HT1080 (cell line): Measurements from ENCODE around the gene KDM2B. TPM values are rescaled to one million over a fixed set of nuclear protein-coding genes. Genes with fewer than 3 reads are reported as not detected.

Experiments used
- DNase-seq: peaks from one replicate; pipeline ENCODE4 v3.0.0-alpha.2; 2015; ENCODE audit warnings: low read depth
- total RNA-seq: library from RNA; depleted of rRNA; stranded (reverse); fragments of >200 nt; shearing (Covaris generic); gene quantifications from 2 replicates; pipeline ENCODE4 v1.2.3, GENCODE V29; 2014

Gene KDM2B
- total RNA-seq, 1 experiment from 2014 or later: 39.2 TPM

GRCh38 chr12:121436706-121437105, 144.1 kb downstream of the KDM2B start:
- no peak for DNase-seq

- no peak for DNase-seq
These were observed 147.9 kb downstream of the KDM2B start for GRCh38 chr12:121432740-121433480.

GRCh38 chr12:121430833-121431415, 149.9 kb downstream of the KDM2B start:
- no peak for DNase-seq

GRCh38 chr12:121428883-121429282, 151.9 kb downstream of the KDM2B start:
- DNase-seq: no peak

- no peak for DNase-seq
These were observed 153.2 kb downstream of the KDM2B start for GRCh38 chr12:121427556-121428050.

GRCh38 chr12:121424624-121424975, 156.2 kb downstream of the KDM2B start:
- DNase-seq: no peak

- DNase-seq: no peak
These were observed 156.9 kb downstream of the KDM2B start for GRCh38 chr12:121423682-121424623.

- no peak for DNase-seq
These were observed 157.6 kb downstream of the KDM2B start for GRCh38 chr12:121423253-121423652.

GRCh38 chr12:121420109-121420508, 160.7 kb downstream of the KDM2B start:
- no peak for DNase-seq

GRCh38 chr12:121417847-121418246, 163.0 kb downstream of the KDM2B start:
- DNase-seq: no peak

GRCh38 chr12:121413917-121414316, 166.9 kb downstream of the KDM2B start:
- DNase-seq: no peak

GRCh38 chr12:121405211-121405610, 175.6 kb downstream of the KDM2B start:
- DNase-seq: no peak

- DNase-seq: no peak
These were observed 176.1 kb downstream of the KDM2B start for GRCh38 chr12:121404734-121405133.

GRCh38 chr12:121403721-121404120, 177.1 kb downstream of the KDM2B start:
- no peak for DNase-seq

GRCh38 chr12:121400332-121401139, 180.3 kb downstream of the KDM2B start:
- peak; percentile 50 for DNase-seq

- peak; percentile 99 for DNase-seq
These were observed 181.2 kb downstream of the KDM2B start, which contains the start of gene RNF34 for GRCh38 chr12:121399391-121400331. TSS of gene RNF34 (plus strand) at chr12:121400118. CDS start at chr12:121400213, 95 bp downstream.

- DNase-seq: no peak
These were observed 182.5 kb downstream of the KDM2B start for GRCh38 chr12:121398355-121398754.

GRCh38 chr12:121397521-121397920, 183.3 kb downstream of the KDM2B start:
- no peak for DNase-seq

- DNase-seq: no peak
These were observed 188.5 kb downstream of the KDM2B start for GRCh38 chr12:121392325-121392716.
